GM12873 (cell line): ENCODE results near the gene CCDC77.
A peak's percentile ranks its signal among the peaks of the same experiment; 100 is the strongest.

Experiments
- CTCF ChIP-seq: IDR thresholded peaks from 2 replicates; pipeline ENCODE4 v1.5.1; 2012; ENCODE audit warnings: low read depth, mild to moderate bottlenecking, moderate library complexity, low read length, control low read depth; ENCODE audit not compliant: insufficient read depth; ENCODE audit errors: missing control alignments

CCDC77 gene

GRCh38 chr12:388541-389141 lies 12.8 kb upstream of the CCDC77 start:
- no peak for TF ChIP-seq CTCF

- TF ChIP-seq CTCF = no peak
Measured at GRCh38 chr12:389142-390096, 12.0 kb upstream of the CCDC77 start, which contains the start of gene KDM5A. Gene KDM5A, minus strand, starts transcription at chr12:389320. Its CDS starts 229 bp downstream, at chr12:389091.

GRCh38 chr12:400828-401227 lies 616 bp upstream of the CCDC77 start:
- no peak for TF ChIP-seq CTCF

- TF ChIP-seq CTCF = peak; percentile 35
Measured at GRCh38 chr12:402029-402389, 565 bp downstream of the CCDC77 start.

- no peak for TF ChIP-seq CTCF
Measured at GRCh38 chr12:414859-415258, 13.4 kb downstream of the CCDC77 start.

- no peak for TF ChIP-seq CTCF
Measured at GRCh38 chr12:418432-418831, 17.0 kb downstream of the CCDC77 start.

- TF ChIP-seq CTCF = no peak
Measured at GRCh38 chr12:422526-422925, 21.1 kb downstream of the CCDC77 start.
